HT-29 (cell line): ENCODE data around the gene ARHGDIA. TPM values are rescaled to one million over a fixed set of nuclear protein-coding genes. Genes with fewer than 3 reads are reported as not detected.
A peak's percentile ranks its signal among the peaks of the same experiment; 100 is the strongest.

Experiments used
- DNase-seq: peaks from one replicate; pipeline ENCODE4 v3.0.0-alpha.2; 2015; ENCODE audit warnings: low spot score
- total RNA-seq: library from RNA; depleted of rRNA; stranded (reverse); fragments of >200 nt; shearing (Covaris generic); gene quantifications from 2 replicates; pipeline ENCODE4 v1.2.3, GENCODE V29; 2014

The ARHGDIA gene
- total RNA-seq, 1 experiment from 2014 or later: 331 TPM

DNA sequence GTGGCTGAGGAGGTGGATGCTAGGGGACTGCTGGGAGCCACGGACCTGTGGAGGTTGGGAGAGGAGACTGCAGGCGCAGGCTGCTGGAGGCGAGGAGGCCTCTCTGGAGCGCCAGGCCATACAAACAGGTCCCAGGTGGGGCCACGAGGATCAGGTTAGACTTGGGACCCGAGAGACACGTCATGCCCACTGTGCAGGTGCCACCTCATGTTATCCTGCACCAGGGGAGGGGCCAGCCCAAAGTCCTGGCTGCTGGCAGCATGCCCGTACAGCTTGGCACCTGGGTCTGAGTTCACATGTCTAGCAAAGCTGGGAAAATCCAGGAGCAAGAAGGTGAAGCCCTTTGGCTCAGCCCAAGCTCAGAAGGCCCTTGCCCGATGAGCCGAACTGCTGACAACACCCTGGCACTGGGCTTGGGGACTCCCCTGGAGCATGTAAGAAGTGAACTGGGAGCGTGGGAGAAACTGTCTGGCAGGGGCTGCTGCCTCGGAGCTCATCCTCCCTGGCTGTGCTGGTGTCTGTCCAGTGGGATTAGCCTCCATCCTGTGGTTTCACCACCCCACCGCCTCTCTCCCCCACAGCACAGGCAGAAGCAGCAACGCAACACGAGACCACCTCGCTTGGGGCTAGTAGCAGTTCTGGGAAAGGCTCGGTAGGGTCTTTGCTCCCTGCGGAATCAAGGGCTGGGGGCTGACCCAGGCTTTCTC, 5.3 kb downstream of the ARHGDIA start:
- DNase-seq: peak; percentile 97

GRCh38 chr17:81865358-81865732, 5.8 kb downstream of the ARHGDIA start:
- no peak for DNase-seq

- DNase-seq: peak; percentile 37
Measured at GRCh38 chr17:81863833-81864768, 7.0 kb downstream of the ARHGDIA start.

- DNase-seq: no peak
Measured at GRCh38 chr17:81863123-81863675, 7.9 kb downstream of the ARHGDIA start.

GRCh38 chr17:81860756-81861568, 10.2 kb downstream of the ARHGDIA start:
- DNase-seq: peak; percentile 99

- DNase-seq: peak; percentile 49
Measured at GRCh38 chr17:81859906-81860755, 11.0 kb downstream of the ARHGDIA start, which contains the start of gene P4HB. Gene P4HB (minus strand): TSS chr17:81860535. CDS start chr17:81860471, 64 bp downstream.

DNA sequence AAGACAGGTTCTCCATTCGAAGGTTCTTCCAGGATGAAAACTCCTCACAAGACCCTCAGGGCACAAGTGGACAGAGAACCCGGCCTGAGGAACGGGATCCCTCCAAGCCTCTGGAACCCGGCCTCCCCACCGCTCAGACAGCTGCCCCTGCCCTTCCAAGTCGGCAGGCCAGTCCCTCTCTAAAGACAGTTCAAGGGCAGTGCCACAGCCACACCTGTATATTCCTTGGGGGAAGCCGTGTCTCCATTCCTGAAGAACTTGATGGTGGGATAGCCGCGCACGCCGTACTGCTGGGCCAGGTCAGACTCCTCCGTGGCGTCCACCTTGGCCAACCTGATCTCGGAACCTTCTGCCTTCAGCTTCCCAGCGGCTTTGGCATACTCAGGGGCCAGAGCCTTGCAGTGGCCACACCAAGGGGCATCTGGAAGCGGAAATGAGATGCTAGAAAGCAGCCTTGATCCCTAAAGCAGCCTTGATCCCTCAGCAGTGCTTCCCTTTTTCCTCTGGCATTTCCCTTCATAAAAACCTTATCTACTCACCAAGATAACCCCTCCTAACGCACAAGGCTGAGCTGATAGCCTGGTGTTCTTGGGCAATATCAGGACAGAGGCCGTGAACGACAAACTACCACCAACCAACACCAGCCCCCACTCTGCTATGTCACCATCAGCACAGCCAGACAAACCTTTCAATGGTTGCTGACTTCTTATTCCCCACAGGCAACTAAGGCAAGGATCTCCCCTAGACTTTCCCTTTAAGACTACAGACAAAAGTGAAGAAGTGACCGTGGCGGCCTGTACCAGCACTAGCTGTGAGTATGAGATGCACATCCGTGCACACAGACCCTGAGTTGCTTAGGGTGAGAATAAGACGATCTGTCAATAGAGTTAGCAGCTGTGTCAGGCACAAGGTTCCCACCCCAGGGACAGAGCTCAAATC, 11.9 kb downstream of the ARHGDIA start:
- DNase-seq: no peak

DNA sequence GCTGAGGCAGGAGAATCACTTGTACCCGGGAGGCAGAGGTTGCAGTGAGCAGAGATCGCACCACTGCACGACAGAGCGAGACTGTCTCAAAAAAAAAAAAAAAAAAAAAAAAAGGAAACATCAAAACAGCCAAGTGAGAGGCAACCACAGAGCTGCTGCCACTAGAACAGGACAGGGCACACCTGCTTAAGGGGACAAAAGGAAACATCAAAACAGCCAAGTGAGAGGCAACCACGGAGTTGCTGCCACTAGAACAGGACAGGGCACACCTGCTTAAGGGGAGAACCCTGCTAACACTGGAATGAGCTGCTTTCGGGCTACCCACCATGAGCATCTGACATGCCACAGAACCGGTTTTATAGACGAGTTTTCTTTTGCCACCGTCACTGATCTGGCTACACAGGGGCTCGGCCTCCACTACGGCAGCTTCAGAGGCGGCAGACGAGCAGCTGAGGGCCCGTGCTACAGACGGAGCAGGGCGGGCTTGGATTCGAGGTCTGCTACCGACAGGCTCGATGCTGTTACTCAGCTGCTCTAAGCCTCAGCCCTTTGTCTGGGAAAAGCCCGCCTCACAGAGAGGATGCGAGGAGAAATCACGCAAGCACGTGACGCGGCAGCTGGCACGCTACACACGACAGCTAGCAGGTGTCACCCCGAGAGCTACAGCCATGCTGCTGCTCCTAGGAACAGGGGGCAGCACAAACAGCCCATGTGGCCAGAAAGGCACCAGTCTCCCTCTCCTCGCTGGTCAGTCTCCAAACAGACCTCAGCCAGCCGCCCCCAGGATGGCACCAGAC, 12.8 kb downstream of the ARHGDIA start:
- DNase-seq: peak; percentile 36

GRCh38 chr17:81854974-81855774, 16.0 kb downstream of the ARHGDIA start:
- DNase-seq: peak; percentile 73

DNA sequence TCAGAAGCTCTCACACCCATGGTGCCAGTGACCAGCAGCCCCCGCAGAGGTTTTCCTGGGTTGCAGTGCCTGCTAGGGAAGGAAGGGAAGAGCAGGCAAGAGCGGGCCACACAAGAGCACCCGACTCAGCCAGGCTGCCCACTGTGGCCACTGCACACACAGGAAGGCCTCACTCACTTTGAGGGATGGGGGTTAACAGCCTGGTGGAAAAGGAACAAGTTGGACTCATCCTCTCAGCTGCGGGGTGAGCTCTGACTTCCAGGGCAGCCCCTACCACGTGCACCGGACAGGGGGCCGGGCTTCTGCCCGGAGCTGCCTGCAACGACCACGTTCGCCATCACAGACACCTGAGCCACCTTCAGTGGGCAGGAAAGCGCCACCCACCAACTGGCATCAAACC, 18.9 kb downstream of the ARHGDIA start:
- DNase-seq: no peak

GRCh38 chr17:81851423-81851822, 19.7 kb downstream of the ARHGDIA start:
- no peak for DNase-seq

DNA sequence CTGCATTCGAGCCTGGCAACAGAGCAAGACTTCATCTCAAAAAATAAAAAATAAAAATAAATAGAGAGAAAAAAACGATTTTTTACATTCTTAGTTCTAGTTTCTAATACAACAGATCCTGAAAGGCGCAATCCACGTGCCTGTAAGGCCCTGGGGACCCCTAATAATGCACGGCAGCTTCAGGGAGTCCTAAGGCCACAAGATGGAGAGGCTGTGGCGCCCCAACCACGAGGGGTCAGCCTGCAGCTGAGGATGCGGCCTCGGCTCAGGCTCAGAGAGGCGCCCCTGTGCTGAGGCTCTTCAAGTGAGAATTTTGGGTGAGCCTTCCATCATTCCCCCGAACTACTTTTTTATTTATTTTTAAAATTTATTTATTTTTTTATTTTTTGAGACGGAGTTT, 21.7 kb downstream of the ARHGDIA start:
- DNase-seq: no peak

- DNase-seq: no peak
Measured at GRCh38 chr17:81846743-81847689, 24.1 kb downstream of the ARHGDIA start.

DNA sequence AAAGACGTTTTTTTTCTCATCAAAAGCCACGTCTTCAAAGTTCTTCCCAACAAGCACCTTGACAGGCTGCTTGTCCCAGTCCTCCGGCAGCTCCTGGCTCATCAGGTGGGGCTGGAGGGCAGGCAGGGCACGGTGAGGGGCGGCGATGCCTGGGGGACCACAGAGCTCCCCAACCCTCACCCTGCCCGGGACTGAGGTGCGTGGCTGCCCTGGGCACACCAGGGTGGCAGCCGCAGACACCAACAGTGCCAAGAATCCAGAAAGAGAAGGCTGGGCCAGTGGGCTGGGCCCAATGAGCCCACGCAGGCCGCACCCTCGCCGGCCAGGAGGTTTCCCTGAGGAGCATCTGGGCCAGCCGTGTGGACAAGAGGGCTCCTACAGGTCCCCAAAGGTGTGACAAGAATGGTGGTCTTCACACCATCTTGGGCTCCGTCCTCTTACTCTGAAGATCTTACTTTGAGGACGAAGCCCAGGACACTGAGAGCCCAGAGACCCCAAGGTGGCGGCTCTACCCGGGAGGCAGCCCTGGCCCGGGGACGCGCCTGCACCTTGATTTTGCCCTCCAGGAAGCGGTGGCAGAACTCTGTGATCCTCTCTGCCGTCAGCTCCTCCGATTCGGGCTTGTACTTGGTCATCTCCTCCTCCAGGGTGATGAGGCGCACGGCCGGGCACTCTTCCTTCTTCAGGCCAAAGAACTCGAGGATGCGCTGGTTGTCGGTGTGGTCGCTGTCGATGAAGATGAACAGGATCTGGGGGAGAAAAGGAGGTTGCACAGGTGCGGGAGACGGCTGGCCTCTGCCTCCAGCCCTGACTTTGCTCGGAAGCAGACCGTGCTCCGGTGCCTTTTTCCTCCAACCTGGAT, 25.0 kb downstream of the ARHGDIA start:
- no peak for DNase-seq

DNA sequence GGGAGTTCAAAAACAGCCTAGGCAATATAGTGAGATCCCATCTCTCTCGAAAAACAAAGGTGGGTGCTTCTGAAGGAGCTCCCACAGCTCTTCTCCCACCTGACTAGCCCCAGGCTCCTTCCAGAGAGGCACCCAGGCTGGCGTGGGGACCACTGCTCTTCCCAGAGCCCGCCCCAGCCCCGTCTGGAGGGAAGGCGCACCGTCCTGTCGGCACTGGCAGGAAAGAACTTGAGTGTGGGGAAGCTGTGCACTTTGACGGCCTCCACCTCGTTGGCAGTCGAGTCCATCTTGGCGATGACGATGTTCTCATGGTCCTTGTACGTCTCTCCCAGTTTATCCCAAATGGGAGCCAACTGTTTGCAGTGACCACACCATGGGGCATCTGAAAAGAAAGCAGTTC, 25.8 kb downstream of the ARHGDIA start:
- DNase-seq: no peak

DNA sequence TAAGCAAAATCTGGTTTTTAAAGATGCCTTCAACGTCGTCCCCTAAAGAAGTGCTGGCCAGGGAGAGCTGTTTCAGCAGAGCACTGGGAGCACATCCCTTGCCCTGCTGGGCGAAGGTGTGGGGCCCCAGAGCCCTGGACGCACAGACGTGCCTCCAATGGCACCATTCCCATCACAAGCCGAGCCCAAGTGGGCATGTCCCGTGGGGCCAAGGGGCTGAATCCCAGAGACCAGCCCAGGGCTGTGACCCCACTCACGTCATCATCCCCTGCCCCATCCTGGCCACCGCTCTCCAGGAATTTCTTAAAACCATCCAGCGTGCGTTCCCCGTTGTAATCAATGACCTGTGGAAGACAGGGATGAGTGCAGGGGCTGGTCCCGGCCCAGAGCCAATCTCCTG, 26.2 kb downstream of the ARHGDIA start:
- no peak for DNase-seq
